K562 (cell line): ENCODE results near the gene PDE9A.

Experiments
- TF ChIP-seq, protein P1 (sequence below), 2 experiments: fragments of 450-650 bp; IDR thresholded peaks; 2 replicates each; pipeline ENCODE4 v1.6.1; 2018; ENCODE audit warnings: mild to moderate bottlenecking in 2 of 2, low read depth in 1 of 2; ENCODE audit not compliant: partially characterized antibody in 2 of 2
- TF ChIP-seq, protein P2 (sequence below): fragments of 250-450 bp; sonication (Bioruptor Pico); IDR thresholded peaks from 2 replicates; pipeline ENCODE4 v1.8.0; 2021; ENCODE audit warnings: borderline replicate concordance, mild to moderate bottlenecking, moderate library complexity; ENCODE audit not compliant: poor library complexity, severe bottlenecking

DNA sequence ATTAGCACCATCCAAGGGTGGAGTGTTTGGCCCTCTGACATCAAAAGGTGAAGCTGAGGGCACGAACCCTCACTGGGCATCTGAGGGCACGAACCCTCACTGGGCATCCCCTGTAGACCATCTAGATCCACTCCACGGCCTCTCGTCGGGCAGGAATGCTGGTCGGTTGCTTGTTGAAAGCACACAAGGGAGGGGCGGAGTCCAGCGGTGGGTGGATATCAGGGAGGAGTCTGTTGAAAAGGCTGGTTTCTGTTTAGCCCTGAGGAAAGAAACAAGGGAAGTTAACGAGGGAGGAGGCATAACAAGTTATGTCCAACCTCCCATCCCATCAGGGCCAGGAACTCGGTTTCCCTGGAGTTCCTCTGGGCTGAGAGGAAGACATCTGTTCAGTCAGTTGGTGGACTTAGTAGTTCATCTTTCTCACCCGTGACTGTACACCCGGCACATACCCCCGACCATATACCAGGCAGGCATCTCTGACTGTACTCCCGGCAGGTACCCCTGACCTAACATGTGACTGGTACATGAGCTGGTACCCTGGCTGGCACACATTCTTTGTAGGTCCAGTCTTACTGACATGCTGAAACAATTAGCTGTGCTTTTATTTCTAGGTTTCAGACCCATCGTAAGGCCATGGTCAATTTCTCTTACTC lies 32.1 kb upstream of the PDE9A start:
- TF ChIP-seq, protein P1, sequence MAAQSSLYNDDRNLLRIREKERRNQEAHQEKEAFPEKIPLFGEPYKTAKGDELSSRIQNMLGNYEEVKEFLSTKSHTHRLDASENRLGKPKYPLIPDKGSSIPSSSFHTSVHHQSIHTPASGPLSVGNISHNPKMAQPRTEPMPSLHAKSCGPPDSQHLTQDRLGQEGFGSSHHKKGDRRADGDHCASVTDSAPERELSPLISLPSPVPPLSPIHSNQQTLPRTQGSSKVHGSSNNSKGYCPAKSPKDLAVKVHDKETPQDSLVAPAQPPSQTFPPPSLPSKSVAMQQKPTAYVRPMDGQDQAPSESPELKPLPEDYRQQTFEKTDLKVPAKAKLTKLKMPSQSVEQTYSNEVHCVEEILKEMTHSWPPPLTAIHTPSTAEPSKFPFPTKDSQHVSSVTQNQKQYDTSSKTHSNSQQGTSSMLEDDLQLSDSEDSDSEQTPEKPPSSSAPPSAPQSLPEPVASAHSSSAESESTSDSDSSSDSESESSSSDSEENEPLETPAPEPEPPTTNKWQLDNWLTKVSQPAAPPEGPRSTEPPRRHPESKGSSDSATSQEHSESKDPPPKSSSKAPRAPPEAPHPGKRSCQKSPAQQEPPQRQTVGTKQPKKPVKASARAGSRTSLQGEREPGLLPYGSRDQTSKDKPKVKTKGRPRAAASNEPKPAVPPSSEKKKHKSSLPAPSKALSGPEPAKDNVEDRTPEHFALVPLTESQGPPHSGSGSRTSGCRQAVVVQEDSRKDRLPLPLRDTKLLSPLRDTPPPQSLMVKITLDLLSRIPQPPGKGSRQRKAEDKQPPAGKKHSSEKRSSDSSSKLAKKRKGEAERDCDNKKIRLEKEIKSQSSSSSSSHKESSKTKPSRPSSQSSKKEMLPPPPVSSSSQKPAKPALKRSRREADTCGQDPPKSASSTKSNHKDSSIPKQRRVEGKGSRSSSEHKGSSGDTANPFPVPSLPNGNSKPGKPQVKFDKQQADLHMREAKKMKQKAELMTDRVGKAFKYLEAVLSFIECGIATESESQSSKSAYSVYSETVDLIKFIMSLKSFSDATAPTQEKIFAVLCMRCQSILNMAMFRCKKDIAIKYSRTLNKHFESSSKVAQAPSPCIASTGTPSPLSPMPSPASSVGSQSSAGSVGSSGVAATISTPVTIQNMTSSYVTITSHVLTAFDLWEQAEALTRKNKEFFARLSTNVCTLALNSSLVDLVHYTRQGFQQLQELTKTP (IDR thresholded peaks at IDR 0.05; ENCODE audit: low read depth in 1 of 2, partially characterized antibody in 2 of 2), result no peak
- TF ChIP-seq, protein P2, sequence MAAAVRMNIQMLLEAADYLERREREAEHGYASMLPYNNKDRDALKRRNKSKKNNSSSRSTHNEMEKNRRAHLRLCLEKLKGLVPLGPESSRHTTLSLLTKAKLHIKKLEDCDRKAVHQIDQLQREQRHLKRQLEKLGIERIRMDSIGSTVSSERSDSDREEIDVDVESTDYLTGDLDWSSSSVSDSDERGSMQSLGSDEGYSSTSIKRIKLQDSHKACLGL (CRISPR knock-in tag), result no peak
